Muscle layer of colon (tissue), 2 donors: ENCODE measurements around the gene PRKAR1B.

Source experiments
- H3K27ac ChIP-seq: one replicate; pipeline ENCODE4 v1.7.0; 2013; ENCODE audit warnings: low read depth, mild to moderate bottlenecking, low read length, moderate library complexity
- H3K27me3 ChIP-seq, 2 donors: one replicate each; pipeline ENCODE4 v1.7.0; 2013; ENCODE audit warnings: low read length in 2 of 2, mild to moderate bottlenecking in 2 of 2; ENCODE audit not compliant: insufficient read depth in 2 of 2, control insufficient read depth in 1 of 2
- H3K36me3 ChIP-seq: one replicate; pipeline ENCODE4 v1.7.0; 2013; ENCODE audit warnings: mild to moderate bottlenecking, low read length; ENCODE audit not compliant: insufficient read depth
- H3K4me1 ChIP-seq: one replicate; pipeline ENCODE4 v1.7.0; 2013; ENCODE audit warnings: mild to moderate bottlenecking, low read length; ENCODE audit not compliant: insufficient read depth
- H3K4me3 ChIP-seq, 2 donors: one replicate each; pipeline ENCODE4 v1.7.0; 2013; ENCODE audit warnings: low read length in 2 of 2, low read depth in 1 of 2, mild to moderate bottlenecking in 1 of 2, moderate library complexity in 1 of 2
- H3K9ac ChIP-seq: one replicate; pipeline ENCODE4 v1.7.0; 2013; ENCODE audit warnings: low read length
- H3K9me3 ChIP-seq: one replicate; pipeline ENCODE4 v1.7.0; 2013; ENCODE audit warnings: mild to moderate bottlenecking, low read length
- donor health status: abdominal sarcoma.
- donor health status: Adenocarcinoma of cecum.

Gene PRKAR1B

DNA sequence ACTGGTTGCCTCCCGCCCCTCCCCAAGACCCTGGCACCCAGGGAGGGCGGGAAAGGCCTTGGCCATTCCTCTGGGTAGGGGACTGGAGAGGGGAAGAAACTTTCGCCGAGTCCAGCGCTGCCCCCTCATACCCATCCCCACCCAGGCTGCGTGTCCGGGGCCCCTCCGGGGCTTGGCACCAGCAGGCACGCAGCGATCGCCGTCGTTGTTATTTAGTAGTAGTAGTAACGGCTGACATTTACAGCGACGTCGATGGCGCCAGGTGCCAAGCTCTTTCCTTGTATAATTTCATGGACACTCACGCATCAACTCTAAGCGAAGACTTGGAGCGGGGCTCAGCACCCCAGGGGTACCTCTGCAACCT lies 204.1 kb downstream of the PRKAR1B start:
- Histone ChIP-seq H3K27me3 (peaks cover 0 to 34% of the 10 kb centered on the region in 2 donors), H3K36me3 (no peaks in the 10 kb centered on the region), H3K4me1 (peaks cover 9% of the 10 kb centered on the region), H3K9ac (no peak overlapping the region), H3K27ac (no peak overlapping the region), H3K9me3 (no peaks in the 10 kb centered on the region), H3K4me3 (no peak overlapping the region)

DNA sequence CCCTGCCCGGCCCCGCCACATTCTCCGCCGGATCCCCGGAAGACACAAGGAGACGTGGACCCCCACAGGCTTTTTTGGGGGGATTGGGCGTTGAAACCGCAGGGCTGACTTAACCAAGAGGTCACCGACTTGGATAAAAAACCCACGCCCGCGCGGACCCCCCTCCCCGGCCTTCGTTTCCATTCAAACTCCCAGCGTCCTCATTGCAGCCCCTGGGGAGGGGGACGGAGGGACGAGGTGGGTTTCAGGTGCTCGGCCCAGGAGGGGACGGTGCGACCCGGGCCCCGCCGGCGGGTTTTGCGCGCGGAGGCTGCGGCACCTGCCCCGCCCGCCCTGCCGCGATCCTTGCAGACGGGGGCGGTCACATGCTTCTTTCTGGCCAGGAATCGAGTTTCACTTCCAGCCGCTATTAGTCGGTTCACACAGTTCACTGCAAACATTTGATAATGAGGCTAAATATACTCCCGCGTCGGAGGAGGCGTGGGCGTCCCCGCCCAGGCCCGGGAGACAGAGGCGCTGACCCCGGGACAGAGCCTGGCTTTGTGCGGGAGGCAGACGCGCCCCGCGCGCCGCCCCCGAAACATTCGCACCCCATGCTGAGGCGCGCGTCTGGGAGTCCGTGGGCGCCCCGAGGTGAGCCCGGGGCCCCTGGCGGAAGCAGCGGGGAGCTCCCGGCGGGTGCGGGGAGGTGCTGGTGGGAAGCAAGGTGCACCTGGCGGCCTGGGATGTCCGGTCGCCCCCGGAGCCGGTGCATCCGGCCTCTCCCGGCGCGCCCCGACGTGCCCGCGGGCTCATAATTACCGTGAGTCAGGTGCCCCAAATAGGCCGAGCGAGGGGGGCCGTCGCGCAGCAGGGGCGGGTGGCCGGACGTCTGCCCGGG lies 204.8 kb downstream of the PRKAR1B start:
- Histone ChIP-seq H3K9ac (no peak overlapping the region), H3K36me3 (no peaks in the 10 kb centered on the region), H3K27ac (no peak overlapping the region), H3K9me3 (no peaks in the 10 kb centered on the region), H3K4me1 (peaks cover 9% of the 10 kb centered on the region), H3K4me3 (peak overlapping the region; percentile 47 to 61), H3K27me3 (peaks cover 0 to 33% of the 10 kb centered on the region in 2 donors)

DNA sequence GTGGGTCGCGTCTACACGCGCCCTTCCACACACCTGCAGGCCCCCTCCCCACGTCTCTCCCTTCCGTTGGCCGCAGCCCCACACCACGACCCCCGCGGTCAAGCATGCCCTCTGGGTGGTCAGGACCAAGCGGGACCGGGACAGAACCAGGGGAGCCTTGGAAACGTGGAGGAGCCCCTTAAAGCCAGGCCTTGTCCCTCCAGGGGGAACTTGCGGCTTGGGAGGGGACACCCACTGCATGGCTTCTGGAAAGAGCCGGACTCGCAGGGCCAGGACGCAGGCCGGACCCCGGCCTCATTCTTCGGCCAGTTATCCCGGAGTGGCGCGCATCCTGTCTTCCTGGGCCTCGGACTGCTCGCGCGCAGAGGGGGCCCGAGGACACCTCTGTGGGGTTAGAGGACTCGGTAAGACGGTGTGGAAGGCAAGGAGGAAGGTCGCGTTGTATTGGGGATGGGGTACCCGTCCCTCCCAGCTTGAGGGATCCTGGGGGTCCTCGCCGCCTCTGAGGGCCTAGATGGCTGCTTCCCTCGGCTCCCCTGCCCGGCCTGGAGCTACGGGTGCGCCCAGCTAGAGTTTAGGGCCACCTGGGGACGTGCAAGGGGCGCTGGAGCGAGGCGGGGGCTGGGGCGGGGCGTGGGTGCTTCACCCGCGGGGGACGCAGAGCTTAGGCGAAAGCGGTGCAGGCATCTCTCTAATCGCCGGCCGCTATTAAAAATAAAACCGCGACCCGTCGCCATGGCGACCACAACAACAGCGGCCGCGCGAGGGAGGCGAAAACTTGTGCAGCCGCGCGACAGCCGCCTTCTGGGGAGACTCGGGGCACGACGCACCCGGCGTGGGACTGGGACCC lies 205.6 kb downstream of the PRKAR1B start:
- peaks cover 9% of the 10 kb centered on the region for H3K4me1 ChIP-seq
- H3K27me3 ChIP-seq, result peaks cover 0 to 33% of the 10 kb centered on the region in 2 donors
- no peaks in the 10 kb centered on the region for H3K36me3 ChIP-seq
- H3K9ac ChIP-seq, result no peak overlapping the region
- no peaks in the 10 kb centered on the region for H3K9me3 ChIP-seq
- peak overlapping the region; percentile 47 to 61 for H3K4me3 ChIP-seq
- H3K27ac ChIP-seq, result no peak overlapping the region

DNA sequence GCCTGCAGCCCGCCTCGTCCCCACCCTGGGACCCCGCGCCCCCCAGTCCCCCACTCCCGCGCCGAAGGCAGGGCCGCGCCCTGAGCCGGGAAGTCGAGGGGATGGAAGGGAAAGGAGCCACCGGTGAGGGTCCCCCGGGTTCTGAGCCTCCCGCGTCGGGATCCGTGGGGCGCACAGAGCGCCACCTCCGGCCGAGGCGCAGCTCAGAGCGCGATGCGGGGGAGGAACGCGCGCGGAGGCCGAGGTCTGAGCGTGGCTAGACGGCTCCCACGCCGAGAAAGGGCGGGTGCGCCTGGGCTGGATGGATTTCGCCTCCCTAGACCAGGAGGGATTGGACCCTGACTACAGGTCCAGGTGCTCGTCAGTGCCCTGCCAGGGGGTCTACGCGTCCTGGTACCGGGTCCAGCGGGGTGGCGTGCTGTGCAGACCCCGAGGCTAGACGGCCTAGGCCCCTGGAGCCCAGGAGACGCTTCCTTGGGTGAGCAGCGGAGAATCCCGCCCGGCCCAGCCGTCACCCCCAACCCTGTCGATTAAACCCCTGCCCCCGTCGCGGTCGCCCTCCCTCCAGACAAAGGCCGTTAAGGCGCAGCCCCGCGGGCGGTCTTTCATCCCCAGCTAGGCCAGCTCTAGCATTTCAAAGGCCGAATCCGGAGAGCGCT lies 206.4 kb downstream of the PRKAR1B start:
- Histone ChIP-seq H3K36me3 (no peaks in the 10 kb centered on the region), H3K4me3 (peak overlapping the region in 1 of 2 donors; percentile 31), H3K9ac (no peak overlapping the region), H3K27me3 (peaks cover 0 to 33% of the 10 kb centered on the region in 2 donors), H3K9me3 (no peaks in the 10 kb centered on the region), H3K4me1 (peaks cover 14% of the 10 kb centered on the region), H3K27ac (peak overlapping the region; percentile 68)

DNA sequence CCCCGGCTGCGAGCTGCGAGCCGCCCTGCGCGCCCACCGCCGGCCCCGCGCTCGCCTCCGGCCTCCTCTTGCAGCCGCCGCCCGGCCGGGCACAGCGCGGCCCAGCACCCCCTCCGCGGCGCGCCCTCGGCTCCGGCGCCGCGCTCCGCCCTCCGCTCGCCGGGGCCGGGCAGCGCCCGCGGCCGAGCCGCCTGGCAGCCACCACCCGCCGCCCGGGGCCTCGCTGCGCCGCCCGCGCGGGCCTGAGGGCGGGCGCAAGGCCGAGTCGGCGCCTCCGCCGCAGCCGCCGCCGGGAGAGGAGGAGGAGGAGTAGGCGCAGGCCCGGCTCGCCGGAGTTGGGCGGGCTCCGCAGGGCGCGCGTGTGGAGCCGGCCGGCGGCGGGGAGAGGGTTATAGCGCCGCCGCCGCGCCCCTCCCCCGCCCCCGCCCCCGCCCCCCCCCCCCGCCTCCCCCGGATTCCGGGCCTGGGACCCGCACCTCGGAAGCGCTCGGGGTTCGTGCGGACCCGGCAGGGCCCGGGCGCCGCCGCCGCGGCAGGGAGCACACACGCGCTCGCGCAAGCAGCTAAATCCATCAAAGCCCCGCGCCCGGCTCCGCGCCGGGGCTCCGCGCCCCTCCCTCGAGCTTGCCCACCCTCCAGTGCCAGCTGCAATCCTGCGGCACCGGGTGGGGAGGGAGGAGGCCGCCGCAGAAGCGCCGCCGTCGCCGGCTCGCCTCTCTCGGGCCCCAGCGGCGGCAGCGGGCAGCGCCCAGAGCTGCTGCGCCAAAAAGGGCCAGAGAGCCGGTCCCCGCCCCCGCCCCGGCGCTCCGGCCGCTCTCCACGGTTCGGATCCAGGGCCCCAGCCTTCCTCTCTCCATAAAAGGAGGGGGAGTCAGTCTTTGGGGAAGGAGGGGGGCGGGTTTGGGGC lies 207.3 kb downstream of the PRKAR1B start, which contains the start of gene PDGFA:
TSS of gene PDGFA (minus strand) at position 363 of the 907 bp plus-strand sequence. CDS start 845 bp downstream, outside the sequence.
- Histone ChIP-seq H3K27me3 (peaks cover 0 to 33% of the 10 kb centered on the region in 2 donors), H3K9me3 (no peaks in the 10 kb centered on the region), H3K27ac (peak within 1 kb of the TSS; percentile 68), H3K4me1 (peaks cover 21% of the 10 kb centered on the region), H3K9ac (peak within 1 kb of the TSS; percentile 49), H3K36me3 (no peaks in the 10 kb centered on the region), H3K4me3 (peak within 1 kb of the TSS; percentile 58 to 76)

DNA sequence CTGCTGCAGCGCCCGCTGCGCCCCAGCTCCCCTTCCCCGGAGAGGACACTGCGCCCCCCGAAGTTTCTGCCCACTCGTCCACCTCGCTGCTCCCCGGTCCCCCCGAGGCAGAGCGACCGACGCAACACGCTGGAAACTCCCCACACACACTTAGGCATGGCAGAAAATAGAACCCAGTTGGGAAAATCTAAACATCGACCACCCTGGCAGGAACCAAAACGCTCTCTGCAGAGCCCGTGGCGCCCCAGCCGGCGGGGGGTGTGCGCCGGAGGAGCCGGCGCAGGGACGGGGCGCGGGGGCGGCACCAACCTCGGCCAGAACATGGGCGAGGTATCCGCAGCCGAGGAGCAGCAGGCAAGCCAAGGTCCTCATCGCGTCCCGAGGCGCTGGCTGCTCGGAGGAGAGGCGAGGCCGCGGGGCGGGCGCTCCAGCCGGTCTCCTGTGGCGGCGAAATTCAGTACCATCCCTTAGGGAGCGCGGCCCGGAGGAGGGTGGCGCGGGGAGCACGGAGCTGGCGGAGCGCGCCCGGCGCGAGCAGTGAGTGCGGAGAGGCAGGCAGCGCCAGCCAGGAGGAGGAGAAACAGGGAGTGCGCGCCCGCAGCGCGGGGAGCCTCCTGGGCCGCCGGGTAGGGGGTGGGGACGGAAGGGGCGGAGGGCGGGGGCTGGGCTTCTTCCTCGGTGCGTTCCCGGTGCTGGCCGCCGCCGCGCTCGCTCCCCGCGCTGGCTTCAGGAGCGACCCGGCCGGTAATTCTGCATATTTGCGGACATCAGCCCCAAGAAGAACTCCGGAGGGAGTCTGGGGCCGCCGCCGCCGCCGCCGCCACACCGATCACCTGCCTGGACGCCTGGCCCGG lies 208.2 kb downstream of the PRKAR1B start:
- Histone ChIP-seq H3K27ac (peak overlapping the region; percentile 59), H3K9ac (peak overlapping the region; percentile 49), H3K9me3 (no peaks in the 10 kb centered on the region), H3K4me1 (peaks cover 23% of the 10 kb centered on the region), H3K4me3 (peak overlapping the region; percentile 58 to 76), H3K36me3 (no peaks in the 10 kb centered on the region), H3K27me3 (peaks cover 0 to 33% of the 10 kb centered on the region in 2 donors)

GRCh38 chr7:517774-518629 lies 209.1 kb downstream of the PRKAR1B start:
- Histone ChIP-seq H3K27me3 (peaks cover 0 to 28% of the 10 kb centered on the region in 2 donors), H3K27ac (peak overlapping the region; percentile 70), H3K4me3 (peak overlapping the region; percentile 58 to 76), H3K9me3 (no peaks in the 10 kb centered on the region), H3K4me1 (peaks cover 23% of the 10 kb centered on the region), H3K36me3 (no peaks in the 10 kb centered on the region), H3K9ac (peak overlapping the region; percentile 49)

DNA sequence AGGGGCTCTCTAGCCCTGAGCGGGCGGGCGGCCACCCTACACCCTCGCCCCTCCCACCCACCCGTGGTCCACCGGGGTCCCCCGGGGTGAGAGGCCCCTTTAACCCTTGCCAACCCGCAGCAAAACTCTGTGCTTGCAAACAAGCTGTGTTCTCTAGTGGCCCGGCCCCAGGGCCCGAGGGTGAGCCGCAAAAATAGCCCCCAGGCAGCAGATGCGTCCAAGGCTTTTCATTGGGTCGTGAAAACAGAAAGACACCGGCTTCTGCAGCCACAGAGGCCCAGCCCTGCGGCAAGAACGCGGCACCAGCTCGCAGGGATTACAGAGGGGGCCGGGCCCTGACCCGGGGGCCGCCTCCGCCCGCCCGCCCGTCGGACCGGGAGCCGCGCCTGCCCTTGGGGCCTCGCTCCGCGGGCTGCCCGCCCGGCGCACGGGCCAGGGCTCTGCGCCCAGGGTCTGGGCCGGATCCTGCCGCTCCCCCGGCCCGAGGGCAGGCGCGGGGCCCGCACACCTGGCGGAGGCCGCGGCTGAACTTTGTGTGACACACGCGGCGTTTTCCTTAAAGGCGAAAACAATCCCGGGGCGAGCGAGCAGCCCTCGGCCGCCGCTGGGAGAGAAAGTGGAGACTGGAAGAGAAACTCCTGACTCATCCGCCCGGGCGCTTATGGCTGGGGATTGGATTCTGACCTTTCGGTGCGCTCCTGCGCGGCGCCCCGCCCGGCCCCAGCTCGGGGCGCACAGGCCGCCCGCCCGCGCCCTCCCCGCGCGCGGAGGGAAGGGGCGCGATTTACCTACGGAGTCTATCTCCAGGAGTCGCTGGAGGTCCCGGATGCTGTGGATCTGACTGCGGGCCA lies 210.2 kb downstream of the PRKAR1B start:
- peaks cover 0 to 17% of the 10 kb centered on the region in 2 donors for H3K27me3 ChIP-seq
- H3K9ac ChIP-seq, result no peak overlapping the region
- peak overlapping the region; percentile 61 for H3K27ac ChIP-seq
- H3K4me3 ChIP-seq, result peak overlapping the region; percentile 47 to 58
- peaks cover under 1% of the 10 kb centered on the region for H3K36me3 ChIP-seq
- H3K9me3 ChIP-seq, result no peaks in the 10 kb centered on the region
- H3K4me1 ChIP-seq, result peaks cover 23% of the 10 kb centered on the region

- Histone ChIP-seq H3K36me3 (peaks cover 6% of the 10 kb centered on the region), H3K27me3 (peaks cover 0 to 11% of the 10 kb centered on the region in 2 donors), H3K9ac (no peak overlapping the region), H3K27ac (no peak overlapping the region), H3K4me1 (peaks cover 18% of the 10 kb centered on the region), H3K9me3 (no peaks in the 10 kb centered on the region), H3K4me3 (no peak overlapping the region)
These were observed 210.9 kb downstream of the PRKAR1B start for GRCh38 chr7:516216-516605.
